HEK293 (cell line): ENCODE results near the gene PLCL1.

Source experiments
- KLF7 ChIP-seq: fragments of 450-650 bp; formaldehyde crosslinking; IDR thresholded peaks from 2 replicates; pipeline ENCODE4 v1.5.1; 2016; ENCODE audit warnings: missing biosample characterization, missing genetic modification characterization, borderline replicate concordance
- ZNF274 ChIP-seq, 2 experiments: fragments of 200-500 bp in 1 of 2; fragments of 450-650 bp in 1 of 2; sonication (Bioruptor generic) in 1 of 2; formaldehyde crosslinking in 1 of 2; IDR thresholded peaks; 2 replicates each; pipeline versions ENCODE4 v1.5.1 to v1.6.1; 2014 to 2016; ENCODE audit warnings: borderline replicate concordance in 1 of 2, inconsistent platforms in 1 of 2, low read length in 1 of 2, missing biosample characterization in 1 of 2, missing genetic modification characterization in 1 of 2
- ZNF426 ChIP-seq: fragments of 450-650 bp; formaldehyde crosslinking; IDR thresholded peaks from 2 replicates; pipeline ENCODE4 v1.5.1; 2017; ENCODE audit warnings: missing biosample characterization, missing genetic modification characterization, mild to moderate bottlenecking, inconsistent platforms, moderate library complexity
- ZSCAN30 ChIP-seq: fragments of 450-650 bp; IDR thresholded peaks from 2 replicates; pipeline ENCODE4 v1.5.1; 2018; ENCODE audit warnings: missing biosample characterization, mild to moderate bottlenecking, missing genetic modification characterization, moderate library complexity
- TF ChIP-seq, protein P1 (sequence below): fragments of 450-650 bp; formaldehyde crosslinking; IDR thresholded peaks from 2 replicates; pipeline ENCODE4 v1.5.1; 2016; ENCODE audit warnings: missing biosample characterization, missing genetic modification characterization

DNA sequence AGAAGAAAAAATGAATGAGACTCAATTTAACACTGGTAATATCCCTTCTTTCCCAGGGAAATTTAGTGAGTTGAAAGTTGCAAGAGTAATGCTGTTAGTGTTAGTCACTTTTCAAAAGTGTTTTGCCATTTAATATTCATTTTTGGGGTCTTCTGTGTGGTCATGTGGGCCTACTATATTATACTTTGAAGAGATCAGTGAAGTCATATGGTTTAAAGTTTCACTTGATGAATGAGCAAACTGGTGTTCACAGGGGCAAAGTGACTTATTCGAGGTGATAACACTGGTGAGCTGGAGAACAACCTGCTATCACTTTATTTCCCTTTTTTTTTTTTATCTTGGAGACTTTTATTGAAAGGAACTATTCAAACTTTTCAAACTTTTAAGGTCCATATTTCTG lies 196.0 kb downstream of the PLCL1 start:
- TF ChIP-seq ZNF274 (IDR thresholded peaks at IDR 0.05; ENCODE audit: low read length) (no peak), ZNF274 (tag by site-specific recombination; IDR thresholded peaks at IDR 0.05; ENCODE audit: borderline replicate concordance) (no peak), ZSCAN30 (tag by site-specific recombination) (no peak), KLF7 (no peak), ZNF426 (tag by site-specific recombination) (no peak)
- TF ChIP-seq, protein P1, sequence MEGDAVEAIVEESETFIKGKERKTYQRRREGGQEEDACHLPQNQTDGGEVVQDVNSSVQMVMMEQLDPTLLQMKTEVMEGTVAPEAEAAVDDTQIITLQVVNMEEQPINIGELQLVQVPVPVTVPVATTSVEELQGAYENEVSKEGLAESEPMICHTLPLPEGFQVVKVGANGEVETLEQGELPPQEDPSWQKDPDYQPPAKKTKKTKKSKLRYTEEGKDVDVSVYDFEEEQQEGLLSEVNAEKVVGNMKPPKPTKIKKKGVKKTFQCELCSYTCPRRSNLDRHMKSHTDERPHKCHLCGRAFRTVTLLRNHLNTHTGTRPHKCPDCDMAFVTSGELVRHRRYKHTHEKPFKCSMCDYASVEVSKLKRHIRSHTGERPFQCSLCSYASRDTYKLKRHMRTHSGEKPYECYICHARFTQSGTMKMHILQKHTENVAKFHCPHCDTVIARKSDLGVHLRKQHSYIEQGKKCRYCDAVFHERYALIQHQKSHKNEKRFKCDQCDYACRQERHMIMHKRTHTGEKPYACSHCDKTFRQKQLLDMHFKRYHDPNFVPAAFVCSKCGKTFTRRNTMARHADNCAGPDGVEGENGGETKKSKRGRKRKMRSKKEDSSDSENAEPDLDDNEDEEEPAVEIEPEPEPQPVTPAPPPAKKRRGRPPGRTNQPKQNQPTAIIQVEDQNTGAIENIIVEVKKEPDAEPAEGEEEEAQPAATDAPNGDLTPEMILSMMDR (tag by site-specific recombination): no peak
